NB4 (cell line): Measurements from ENCODE around the gene UROC1.

Source experiments
- DNase-seq: peaks from one replicate; pipeline ENCODE4 v3.0.0; 2010; ENCODE audit warnings: low read depth
- H3K4me3 ChIP-seq: one replicate; pipeline ENCODE4 v1.5.1; 2011; ENCODE audit warnings: mild to moderate bottlenecking, low read depth, low read length, moderate library complexity
- CTCF ChIP-seq: IDR thresholded peaks from one replicate; pipeline ENCODE4 v1.5.1; 2012; ENCODE audit warnings: low read depth, low read length
- MAX ChIP-seq: IDR thresholded peaks from 2 replicates; pipeline ENCODE4 v1.6.1; 2011; ENCODE audit warnings: low read depth, low read length
- MYC ChIP-seq: IDR thresholded peaks from 2 replicates; pipeline ENCODE4 v1.6.1; 2011; ENCODE audit warnings: low read depth, low read length
- POLR2A ChIP-seq: IDR thresholded peaks from 2 replicates; pipeline ENCODE4 v1.6.1; 2011; ENCODE audit warnings: mild to moderate bottlenecking; ENCODE audit not compliant: insufficient read length; ENCODE audit errors: extremely low read depth

The UROC1 gene

DNA sequence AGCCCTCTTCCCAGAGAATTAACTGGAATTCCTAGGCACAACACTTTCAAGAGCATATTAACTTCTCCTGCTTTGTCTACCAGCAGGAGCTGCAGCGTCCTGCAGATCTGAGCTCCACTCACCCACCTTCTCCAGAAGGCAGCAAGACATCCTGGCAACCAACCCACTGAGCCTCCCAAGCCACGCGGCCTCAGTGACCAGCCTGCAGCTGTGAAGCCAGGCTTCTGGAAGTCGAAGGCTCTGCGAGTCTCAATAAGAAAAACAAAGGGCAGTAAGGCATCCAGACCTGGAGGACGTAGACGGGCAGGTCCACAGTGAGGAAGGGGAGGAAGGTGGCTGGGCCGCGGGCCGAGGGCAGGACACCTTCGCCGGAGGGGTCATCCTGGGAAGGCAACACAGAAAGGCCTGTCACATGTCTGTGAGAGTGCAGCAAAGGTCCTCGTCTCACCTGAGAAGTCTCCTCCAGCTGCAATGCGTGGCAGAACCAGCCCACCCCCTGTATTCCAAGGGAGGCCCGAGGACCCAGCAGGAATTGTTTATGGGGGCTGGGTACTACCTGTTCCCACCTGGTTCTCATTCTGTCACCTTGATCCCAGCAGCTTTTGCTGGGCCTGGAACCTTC lies 78.1 kb downstream of the UROC1 start:
- H3K4me3 ChIP-seq: no peak overlapping the region
- DNase-seq: no peak
- TF ChIP-seq POLR2A: no peak
- no peak for TF ChIP-seq CTCF
- no peak for TF ChIP-seq MYC
- no peak for TF ChIP-seq MAX

DNA sequence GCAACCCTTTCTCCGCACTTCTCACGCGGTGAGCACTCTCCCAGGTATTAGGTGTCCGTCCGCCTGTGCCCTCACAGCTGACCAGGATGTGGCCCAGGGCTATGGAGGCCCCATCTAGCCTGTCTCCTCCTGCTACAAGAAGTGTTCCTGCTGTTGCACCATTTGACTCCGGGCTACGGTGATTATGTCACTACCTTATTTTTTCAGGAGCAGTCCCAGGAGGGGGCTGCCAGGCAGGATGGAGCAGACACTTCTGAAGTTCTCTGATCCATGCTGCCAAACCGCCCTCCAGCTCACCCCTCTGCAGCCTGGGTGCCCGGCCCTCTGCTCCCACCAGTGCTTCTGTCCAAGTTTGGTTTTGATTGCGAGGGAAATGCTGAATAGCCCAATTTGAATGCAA lies 78.8 kb downstream of the UROC1 start:
- H3K4me3 ChIP-seq: no peak overlapping the region
- DNase-seq: no peak
- TF ChIP-seq POLR2A: no peak
- TF ChIP-seq MYC: no peak
- TF ChIP-seq CTCF: no peak
- no peak for TF ChIP-seq MAX

- no peak overlapping the region for H3K4me3 ChIP-seq
- TF ChIP-seq MAX: no peak
- no peak for TF ChIP-seq POLR2A
- TF ChIP-seq CTCF: no peak
- DNase-seq: no peak
These were observed 79.4 kb downstream of the UROC1 start for GRCh38 chr3:126438186-126438585.

DNA sequence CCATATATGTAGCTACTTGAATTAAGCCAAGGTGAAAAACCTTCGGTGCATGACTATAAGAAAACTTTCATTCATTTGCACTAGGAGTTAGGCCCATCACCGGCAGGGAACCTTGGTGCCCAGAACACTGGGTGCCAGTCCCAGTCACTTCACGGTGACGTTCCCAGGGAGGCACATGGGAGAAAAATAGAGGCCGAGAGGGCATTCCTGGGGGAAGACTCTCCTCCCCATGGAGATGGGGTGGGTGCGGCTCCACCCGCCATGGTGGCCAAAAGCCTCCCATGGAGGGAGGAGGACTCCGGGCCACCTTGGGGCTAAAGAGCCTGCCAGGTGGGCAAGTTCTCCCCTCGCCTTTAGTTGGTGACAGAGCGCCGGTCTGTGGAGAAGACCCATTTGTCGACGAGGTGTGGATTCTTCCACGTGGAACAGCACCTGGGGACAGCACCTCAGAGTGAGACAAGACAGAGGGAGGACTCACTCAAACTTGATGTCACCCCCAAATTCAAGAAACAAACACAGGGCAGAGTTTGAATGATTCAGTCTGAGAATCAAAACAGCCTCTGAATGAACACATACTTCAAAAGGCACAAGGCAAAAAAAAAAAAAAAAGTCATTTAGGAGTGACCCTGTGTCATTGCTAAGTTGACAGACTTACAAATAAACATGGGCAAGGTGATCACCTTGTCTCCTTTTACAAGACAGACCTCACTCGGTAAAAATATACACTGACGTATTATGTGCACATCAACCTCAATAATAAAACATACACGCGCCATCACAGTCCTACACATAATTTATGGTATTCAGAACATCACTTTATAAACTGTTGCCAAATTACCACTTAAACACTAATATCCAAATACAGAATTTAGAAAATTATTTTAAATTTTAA lies 80.5 kb downstream of the UROC1 start:
- DNase-seq: no peak
- no peak overlapping the region for H3K4me3 ChIP-seq
- TF ChIP-seq CTCF (no peak), MAX (no peak), POLR2A (no peak), MYC (no peak)

- no peak for DNase-seq
- H3K4me3 ChIP-seq: no peak overlapping the region
- TF ChIP-seq MYC (no peak), CTCF (no peak), POLR2A (no peak), MAX (no peak)
These were observed 81.9 kb downstream of the UROC1 start for GRCh38 chr3:126435456-126436315.
